22Rv1 (cell line): ENCODE measurements around the gene SPAG17.

Experiments
- ZFX ChIP-seq: fragments of 450-650 bp; IDR thresholded peaks from 2 replicates; pipeline ENCODE4 v1.6.1; 2017; ENCODE audit warnings: antibody characterized with exemption, borderline replicate concordance
- TF ChIP-seq, protein P1 (sequence below): fragments of 450-650 bp; IDR thresholded peaks from 2 replicates; pipeline ENCODE4 v1.5.1; 2017; ENCODE audit warnings: mild to moderate bottlenecking

DNA sequence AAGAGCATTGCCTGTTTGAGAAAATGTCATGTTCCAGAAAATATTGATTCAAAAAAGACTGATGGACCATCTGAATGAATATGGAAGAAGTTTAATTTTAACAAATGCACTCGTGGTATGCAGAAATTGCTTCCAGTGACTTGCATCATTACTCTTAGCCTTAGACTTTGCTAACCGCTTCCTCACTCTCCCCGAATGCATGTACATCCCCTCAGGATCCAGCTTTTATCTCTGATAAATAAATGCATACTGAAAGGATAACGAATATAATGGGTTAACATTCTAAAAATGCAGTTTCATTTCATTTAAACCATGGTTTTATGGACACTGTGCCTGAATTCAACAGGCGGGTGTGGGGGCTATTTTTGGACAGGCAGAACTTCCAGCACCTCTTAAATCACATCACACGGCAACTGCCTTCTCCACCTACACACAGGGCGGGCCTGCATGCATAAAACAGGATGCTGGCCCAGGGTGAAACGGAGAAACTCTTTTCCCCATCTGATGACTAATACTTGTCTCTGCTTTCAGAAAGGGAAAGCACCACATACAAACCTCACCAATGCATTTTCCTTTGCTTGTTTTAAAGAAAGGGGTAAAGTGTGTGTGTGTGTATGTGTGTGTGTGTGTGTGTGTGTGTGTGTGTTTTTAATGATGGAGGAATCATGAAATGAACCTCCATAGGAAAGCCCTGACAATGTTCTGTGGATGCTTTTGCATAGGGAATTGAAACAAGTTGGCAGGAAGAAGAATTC is 48.7 kb downstream of the SPAG17 start:
- TF ChIP-seq, protein P1, sequence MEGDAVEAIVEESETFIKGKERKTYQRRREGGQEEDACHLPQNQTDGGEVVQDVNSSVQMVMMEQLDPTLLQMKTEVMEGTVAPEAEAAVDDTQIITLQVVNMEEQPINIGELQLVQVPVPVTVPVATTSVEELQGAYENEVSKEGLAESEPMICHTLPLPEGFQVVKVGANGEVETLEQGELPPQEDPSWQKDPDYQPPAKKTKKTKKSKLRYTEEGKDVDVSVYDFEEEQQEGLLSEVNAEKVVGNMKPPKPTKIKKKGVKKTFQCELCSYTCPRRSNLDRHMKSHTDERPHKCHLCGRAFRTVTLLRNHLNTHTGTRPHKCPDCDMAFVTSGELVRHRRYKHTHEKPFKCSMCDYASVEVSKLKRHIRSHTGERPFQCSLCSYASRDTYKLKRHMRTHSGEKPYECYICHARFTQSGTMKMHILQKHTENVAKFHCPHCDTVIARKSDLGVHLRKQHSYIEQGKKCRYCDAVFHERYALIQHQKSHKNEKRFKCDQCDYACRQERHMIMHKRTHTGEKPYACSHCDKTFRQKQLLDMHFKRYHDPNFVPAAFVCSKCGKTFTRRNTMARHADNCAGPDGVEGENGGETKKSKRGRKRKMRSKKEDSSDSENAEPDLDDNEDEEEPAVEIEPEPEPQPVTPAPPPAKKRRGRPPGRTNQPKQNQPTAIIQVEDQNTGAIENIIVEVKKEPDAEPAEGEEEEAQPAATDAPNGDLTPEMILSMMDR, result no peak
- no peak for TF ChIP-seq ZFX
